ENCODE measurements around the gene SEMA3F.

Gene SEMA3F

DNA sequence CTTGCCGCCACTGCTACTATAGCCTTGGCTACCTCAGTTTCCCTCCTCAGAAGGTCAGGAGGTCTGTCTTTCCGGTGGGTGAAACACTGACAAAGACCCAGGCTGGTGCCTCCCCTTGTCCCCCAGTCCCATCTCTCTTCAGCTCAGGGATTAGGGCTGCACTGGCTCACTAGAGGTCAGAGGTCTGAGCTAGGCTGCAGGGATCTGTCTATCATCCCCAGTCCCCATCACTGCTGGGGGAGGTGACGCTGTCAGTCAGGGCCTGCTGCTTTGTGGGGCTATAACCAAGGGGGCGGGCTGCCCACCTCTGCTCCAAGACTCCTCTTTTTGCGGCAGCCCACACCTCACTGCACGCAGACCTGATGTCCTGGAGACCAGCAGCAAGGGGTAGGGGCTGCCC lies 13.7 kb downstream of the SEMA3F start:
- Mint-ChIP-seq H3K9me3 (ENCODE audit: low read depth) (no peaks in the 10 kb centered on the region), H3K27ac (no peak overlapping the region), H3K36me3 (no peaks in the 10 kb centered on the region), H3K4me3 (no peak overlapping the region), H3K27me3 (no peaks in the 10 kb centered on the region), H3K4me1 (ENCODE audit: low read depth) (peaks cover 2% of the 10 kb centered on the region)

GRCh38 chr3:50169232-50169832 lies 14.2 kb downstream of the SEMA3F start:
- peaks cover 2% of the 10 kb centered on the region for H3K4me1 Mint-ChIP-seq (ENCODE audit: low read depth)
- H3K4me3 Mint-ChIP-seq: no peak overlapping the region
- no peaks in the 10 kb centered on the region for H3K36me3 Mint-ChIP-seq

GRCh38 chr3:50169858-50170257 lies 14.7 kb downstream of the SEMA3F start:
- no peaks in the 10 kb centered on the region for H3K9me3 Mint-ChIP-seq (ENCODE audit: low read depth)
- no peaks in the 10 kb centered on the region for H3K27me3 Mint-ChIP-seq
- peaks cover 2% of the 10 kb centered on the region for H3K4me1 Mint-ChIP-seq (ENCODE audit: low read depth)
- H3K4me3 Mint-ChIP-seq: no peak overlapping the region
- H3K27ac Mint-ChIP-seq: no peak overlapping the region
- no peaks in the 10 kb centered on the region for H3K36me3 Mint-ChIP-seq

More at GRCh38 chr3:50169232-50169832, 14.2 kb downstream of the SEMA3F start:
- Mint-ChIP-seq H3K9me3 (ENCODE audit: low read depth) (no peaks in the 10 kb centered on the region), H3K27me3 (no peaks in the 10 kb centered on the region), H3K27ac (no peak overlapping the region)

- Mint-ChIP-seq H3K4me3 (no peak overlapping the region), H3K4me1 (ENCODE audit: low read depth) (peaks cover 2% of the 10 kb centered on the region), H3K27ac (no peak overlapping the region), H3K27me3 (no peaks in the 10 kb centered on the region), H3K36me3 (no peaks in the 10 kb centered on the region), H3K9me3 (ENCODE audit: low read depth) (no peaks in the 10 kb centered on the region)
Measured at GRCh38 chr3:50170689-50171088, 15.6 kb downstream of the SEMA3F start.

- Mint-ChIP-seq H3K9me3 (ENCODE audit: low read depth) (no peaks in the 10 kb centered on the region), H3K4me1 (ENCODE audit: low read depth) (peaks cover 2% of the 10 kb centered on the region), H3K4me3 (no peak overlapping the region), H3K27ac (no peak overlapping the region), H3K27me3 (no peaks in the 10 kb centered on the region), H3K36me3 (no peaks in the 10 kb centered on the region)
Measured at GRCh38 chr3:50171540-50172301, 16.6 kb downstream of the SEMA3F start.

- H3K4me1 Mint-ChIP-seq (ENCODE audit: low read depth): peaks cover 2% of the 10 kb centered on the region
- H3K9me3 Mint-ChIP-seq (ENCODE audit: low read depth): no peaks in the 10 kb centered on the region
- H3K27ac Mint-ChIP-seq: no peak overlapping the region
- no peak overlapping the region for H3K4me3 Mint-ChIP-seq
- H3K27me3 Mint-ChIP-seq: no peaks in the 10 kb centered on the region
- H3K36me3 Mint-ChIP-seq: no peaks in the 10 kb centered on the region
Measured at GRCh38 chr3:50172626-50173220, 17.6 kb downstream of the SEMA3F start.

- H3K4me1 Mint-ChIP-seq (ENCODE audit: low read depth): peaks cover 2% of the 10 kb centered on the region
- H3K27me3 Mint-ChIP-seq: no peaks in the 10 kb centered on the region
- no peak overlapping the region for H3K27ac Mint-ChIP-seq
- H3K9me3 Mint-ChIP-seq (ENCODE audit: low read depth): no peaks in the 10 kb centered on the region
- H3K4me3 Mint-ChIP-seq: no peak overlapping the region
- H3K36me3 Mint-ChIP-seq: no peaks in the 10 kb centered on the region
Measured at GRCh38 chr3:50173685-50174516, 18.8 kb downstream of the SEMA3F start.

GRCh38 chr3:50174517-50174895 lies 19.4 kb downstream of the SEMA3F start:
- no peak overlapping the region for H3K4me3 Mint-ChIP-seq
- H3K9me3 Mint-ChIP-seq (ENCODE audit: low read depth): no peaks in the 10 kb centered on the region

DNA sequence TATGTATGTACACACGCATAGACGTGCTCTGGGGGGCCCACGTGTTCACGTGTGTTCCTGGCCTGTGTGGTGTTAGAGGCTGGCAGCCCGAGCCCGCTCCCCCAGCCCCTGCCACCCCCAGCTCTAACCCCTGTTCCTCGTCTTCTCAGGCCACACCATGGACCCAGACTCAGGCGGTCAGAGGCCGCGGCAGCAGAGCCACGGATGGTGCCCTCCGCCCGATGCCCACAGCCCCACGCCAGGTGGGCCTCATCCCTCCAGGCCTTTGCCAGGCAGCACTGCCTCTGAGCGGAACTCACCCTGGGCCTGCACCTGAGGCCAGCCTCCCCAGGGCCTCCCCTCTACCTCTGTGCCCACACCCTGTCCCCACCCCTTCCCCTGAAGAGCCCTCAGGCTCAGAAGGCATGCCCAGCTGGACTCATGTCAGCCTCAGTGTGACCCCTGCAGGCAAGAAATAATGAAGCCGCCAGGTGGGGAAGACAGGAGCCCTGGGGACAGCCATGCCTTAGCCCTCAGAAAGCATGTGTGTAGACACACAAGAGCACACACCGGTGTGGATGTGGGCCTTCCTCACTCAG lies 19.9 kb downstream of the SEMA3F start:
- Mint-ChIP-seq H3K27me3 (no peaks in the 10 kb centered on the region), H3K36me3 (no peaks in the 10 kb centered on the region), H3K9me3 (ENCODE audit: low read depth) (no peaks in the 10 kb centered on the region), H3K4me1 (ENCODE audit: low read depth) (peaks cover 2% of the 10 kb centered on the region), H3K27ac (no peak overlapping the region), H3K4me3 (no peak overlapping the region)

More at GRCh38 chr3:50174517-50174895, 19.4 kb downstream of the SEMA3F start:
- Mint-ChIP-seq H3K27ac (no peak overlapping the region), H3K27me3 (no peaks in the 10 kb centered on the region), H3K4me1 (ENCODE audit: low read depth) (peaks cover 2% of the 10 kb centered on the region), H3K36me3 (no peaks in the 10 kb centered on the region)

DNA sequence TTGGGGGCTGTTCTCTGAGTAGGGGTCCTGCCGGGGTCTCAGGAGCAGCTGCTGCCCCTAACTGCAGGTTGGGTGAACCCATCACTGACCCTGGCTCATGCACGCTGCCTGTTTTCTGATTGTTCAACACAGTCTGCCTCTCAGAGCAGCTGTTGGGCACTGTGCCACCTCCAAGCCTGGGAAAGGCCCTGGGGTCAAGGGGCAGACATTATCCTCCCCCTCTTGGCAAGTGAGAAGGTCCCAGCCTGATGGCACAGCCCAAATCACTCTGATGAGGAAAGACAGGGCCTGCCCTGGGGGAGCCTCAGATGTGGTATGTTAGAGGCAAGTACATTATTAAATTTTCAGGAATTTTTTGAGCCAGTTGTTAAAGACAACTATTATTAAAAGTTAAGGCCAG lies 22.2 kb downstream of the SEMA3F start:
- no peaks in the 10 kb centered on the region for H3K9me3 Mint-ChIP-seq (ENCODE audit: low read depth)
- no peak overlapping the region for H3K27ac Mint-ChIP-seq
- no peaks in the 10 kb centered on the region for H3K36me3 Mint-ChIP-seq
- no peak overlapping the region for H3K4me3 Mint-ChIP-seq
- no peaks in the 10 kb centered on the region for H3K27me3 Mint-ChIP-seq
- H3K4me1 Mint-ChIP-seq (ENCODE audit: low read depth): peaks cover 2% of the 10 kb centered on the region

DNA sequence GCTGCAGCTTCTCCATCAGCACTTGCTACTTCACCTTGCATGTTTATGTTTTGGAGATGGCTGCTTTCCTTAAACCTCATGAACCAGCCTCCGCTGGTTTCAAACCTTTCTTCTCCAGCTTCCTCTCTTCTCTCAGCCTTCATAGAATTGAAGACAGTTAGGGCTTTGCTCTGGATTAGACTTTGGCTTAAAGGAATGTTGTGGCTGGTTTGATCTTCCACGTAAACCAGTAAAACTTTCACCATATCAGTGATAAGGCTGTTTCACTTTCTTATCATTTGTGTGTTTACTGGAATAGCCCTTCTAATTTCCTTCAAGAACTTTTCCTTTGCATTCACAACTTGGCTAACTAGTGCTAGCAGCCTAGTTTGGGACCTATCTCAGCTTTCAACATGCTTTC lies 24.6 kb downstream of the SEMA3F start:
- no peaks in the 10 kb centered on the region for H3K4me1 Mint-ChIP-seq (ENCODE audit: low read depth)
- no peak overlapping the region for H3K4me3 Mint-ChIP-seq
- H3K9me3 Mint-ChIP-seq (ENCODE audit: low read depth): no peaks in the 10 kb centered on the region
- no peaks in the 10 kb centered on the region for H3K27me3 Mint-ChIP-seq
- H3K27ac Mint-ChIP-seq: no peak overlapping the region
- no peaks in the 10 kb centered on the region for H3K36me3 Mint-ChIP-seq

DNA sequence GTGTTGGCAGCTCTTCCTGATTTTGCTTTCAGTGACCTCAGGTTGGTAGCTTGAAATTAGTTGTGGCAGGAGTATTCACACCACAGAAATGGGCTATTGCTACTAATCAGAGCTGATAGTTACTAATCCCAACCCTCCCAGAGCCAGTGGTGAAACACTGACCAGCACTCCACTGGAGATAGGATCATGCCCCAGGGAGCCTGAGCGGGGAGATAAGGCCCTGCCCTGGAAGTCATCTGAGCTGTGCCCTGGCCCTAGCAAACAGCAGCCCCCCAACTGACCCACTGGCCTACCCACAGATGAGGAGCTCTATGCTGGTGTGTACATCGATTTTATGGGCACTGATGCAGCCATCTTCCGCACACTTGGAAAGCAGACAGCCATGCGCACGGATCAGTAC lies 26.9 kb downstream of the SEMA3F start:
- H3K9me3 Mint-ChIP-seq (ENCODE audit: low read depth): no peaks in the 10 kb centered on the region
- no peak overlapping the region for H3K4me3 Mint-ChIP-seq
- no peak overlapping the region for H3K27ac Mint-ChIP-seq
- no peaks in the 10 kb centered on the region for H3K36me3 Mint-ChIP-seq
- no peaks in the 10 kb centered on the region for H3K4me1 Mint-ChIP-seq (ENCODE audit: low read depth)
- H3K27me3 Mint-ChIP-seq: no peaks in the 10 kb centered on the region

- Mint-ChIP-seq H3K4me3 (no peak overlapping the region), H3K9me3 (ENCODE audit: low read depth) (no peaks in the 10 kb centered on the region), H3K36me3 (no peaks in the 10 kb centered on the region), H3K4me1 (ENCODE audit: low read depth) (no peaks in the 10 kb centered on the region), H3K27ac (no peak overlapping the region), H3K27me3 (no peaks in the 10 kb centered on the region)
Measured at GRCh38 chr3:50182533-50183099, 27.5 kb downstream of the SEMA3F start.

GRCh38 chr3:50183755-50184154 lies 28.6 kb downstream of the SEMA3F start:
- no peaks in the 10 kb centered on the region for H3K9me3 Mint-ChIP-seq (ENCODE audit: low read depth)
- H3K27ac Mint-ChIP-seq: no peak overlapping the region
- no peaks in the 10 kb centered on the region for H3K4me1 Mint-ChIP-seq (ENCODE audit: low read depth)
- no peak overlapping the region for H3K4me3 Mint-ChIP-seq
- no peaks in the 10 kb centered on the region for H3K36me3 Mint-ChIP-seq
- no peaks in the 10 kb centered on the region for H3K27me3 Mint-ChIP-seq
